ENCODE data around the gene TCF20. TPM values are rescaled to one million over a fixed set of nuclear protein-coding genes. Genes with fewer than 3 reads are reported as not detected.

TCF20 gene
- total and polyA plus RNA-seq, 9 donors, result 12.4 to 42.0 (median 34.0) TPM

DNA sequence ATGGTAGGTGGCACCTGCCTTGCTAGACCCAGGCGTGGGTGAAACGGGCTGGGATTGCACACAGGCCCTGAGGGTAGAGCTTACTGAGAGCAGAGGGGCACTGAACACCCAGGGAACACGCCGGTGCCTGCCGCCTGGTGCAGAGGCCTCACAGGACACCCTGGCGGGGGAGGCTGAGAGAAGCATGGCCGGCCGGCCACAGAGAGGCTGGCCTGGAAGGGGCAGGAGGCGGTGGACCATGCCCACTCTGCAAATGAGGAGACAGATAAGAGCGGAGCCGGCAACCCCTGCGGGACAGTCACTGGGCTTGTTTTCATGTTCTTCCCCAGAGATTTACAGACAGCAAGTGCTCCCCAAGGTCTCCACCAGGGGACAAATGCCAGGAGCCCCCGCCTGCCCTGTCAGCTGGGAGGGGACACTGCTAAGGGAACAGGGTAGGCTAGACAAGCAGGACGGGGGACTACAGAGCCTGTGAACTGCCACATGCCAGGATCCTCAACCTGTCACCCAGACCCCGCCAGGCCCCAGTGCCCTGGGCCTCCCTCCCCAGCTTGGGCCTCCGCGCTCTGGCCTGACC, 38.5 kb upstream of the TCF20 start:
- Histone ChIP-seq H3K27me3 (no peaks in the 10 kb centered on the region), H3K9me3 (no peaks in the 10 kb centered on the region), H3K4me1 (ENCODE audit: insufficient read depth) (no peaks in the 10 kb centered on the region), H3K4me3 (no peak overlapping the region), H3K36me3 (no peaks in the 10 kb centered on the region), H3K27ac (no peak overlapping the region)
- TF ChIP-seq EP300 (IDR thresholded peaks at IDR 0.05) (no peak), POLR2A (IDR thresholded peaks at IDR 0.05) (no peak)
- TF ChIP-seq, protein P1, sequence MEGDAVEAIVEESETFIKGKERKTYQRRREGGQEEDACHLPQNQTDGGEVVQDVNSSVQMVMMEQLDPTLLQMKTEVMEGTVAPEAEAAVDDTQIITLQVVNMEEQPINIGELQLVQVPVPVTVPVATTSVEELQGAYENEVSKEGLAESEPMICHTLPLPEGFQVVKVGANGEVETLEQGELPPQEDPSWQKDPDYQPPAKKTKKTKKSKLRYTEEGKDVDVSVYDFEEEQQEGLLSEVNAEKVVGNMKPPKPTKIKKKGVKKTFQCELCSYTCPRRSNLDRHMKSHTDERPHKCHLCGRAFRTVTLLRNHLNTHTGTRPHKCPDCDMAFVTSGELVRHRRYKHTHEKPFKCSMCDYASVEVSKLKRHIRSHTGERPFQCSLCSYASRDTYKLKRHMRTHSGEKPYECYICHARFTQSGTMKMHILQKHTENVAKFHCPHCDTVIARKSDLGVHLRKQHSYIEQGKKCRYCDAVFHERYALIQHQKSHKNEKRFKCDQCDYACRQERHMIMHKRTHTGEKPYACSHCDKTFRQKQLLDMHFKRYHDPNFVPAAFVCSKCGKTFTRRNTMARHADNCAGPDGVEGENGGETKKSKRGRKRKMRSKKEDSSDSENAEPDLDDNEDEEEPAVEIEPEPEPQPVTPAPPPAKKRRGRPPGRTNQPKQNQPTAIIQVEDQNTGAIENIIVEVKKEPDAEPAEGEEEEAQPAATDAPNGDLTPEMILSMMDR (IDR thresholded peaks at IDR 0.05), result no peak
- intact Hi-C loops (cut with DNase I), result no loop called here
- 86 to 89% (median 88%) methylated on average over 17 of the region's 17 CpGs for WGBS, 3 donors
- no peak for DNase-seq

DNA sequence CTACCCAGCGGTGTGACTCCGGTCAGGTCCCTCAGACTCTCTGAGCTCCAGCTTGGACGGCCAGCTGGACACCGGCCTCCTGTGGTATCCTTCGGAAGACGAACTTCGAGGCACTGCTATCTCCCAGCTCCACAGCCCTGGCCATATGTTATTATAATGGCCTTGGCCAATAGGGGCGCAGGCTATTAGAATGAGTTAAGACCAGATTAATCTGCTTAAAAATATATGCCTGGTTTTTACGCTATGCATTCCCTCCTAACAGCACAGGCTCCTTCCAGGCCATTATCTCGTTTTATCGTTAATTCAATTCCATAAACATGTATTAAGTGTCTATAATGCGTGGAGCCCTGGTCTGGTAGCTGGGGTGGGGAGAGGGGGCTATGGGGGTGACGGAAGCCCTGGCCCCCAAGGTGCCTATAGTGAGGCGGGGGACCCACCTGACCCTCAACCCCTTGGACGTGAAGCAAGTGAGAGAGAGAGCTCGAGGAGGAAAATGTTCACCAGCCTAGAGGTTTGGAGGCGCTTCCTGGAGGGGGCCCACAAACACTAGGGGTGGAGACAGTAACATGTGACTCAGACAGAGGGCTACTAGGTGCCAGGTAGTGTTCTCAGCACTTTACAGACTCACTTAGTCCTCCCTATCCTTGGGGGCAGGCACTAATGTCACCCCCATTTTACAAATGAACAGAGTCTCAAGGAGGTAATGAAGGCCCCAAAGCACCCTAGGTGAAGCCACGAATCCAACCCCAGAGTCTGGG, 37.5 kb upstream of the TCF20 start:
- H3K9me3 ChIP-seq, result no peaks in the 10 kb centered on the region
- no peaks in the 10 kb centered on the region for H3K27me3 ChIP-seq
- TF ChIP-seq, protein P1 (IDR thresholded peaks at IDR 0.05), result no peak
- TF ChIP-seq POLR2A (IDR thresholded peaks at IDR 0.05) (no peak), EP300 (IDR thresholded peaks at IDR 0.05) (no peak)
- no peak overlapping the region for H3K4me3 ChIP-seq
- 76 to 79% (median 76%) methylated on average over 18 of the region's 18 CpGs for WGBS, 3 donors
- intact Hi-C loops (cut with DNase I), result no loop called here
- no peak for DNase-seq
- H3K4me1 ChIP-seq (ENCODE audit: insufficient read depth), result no peaks in the 10 kb centered on the region
- no peak overlapping the region for H3K27ac ChIP-seq
- H3K36me3 ChIP-seq, result no peaks in the 10 kb centered on the region

DNA sequence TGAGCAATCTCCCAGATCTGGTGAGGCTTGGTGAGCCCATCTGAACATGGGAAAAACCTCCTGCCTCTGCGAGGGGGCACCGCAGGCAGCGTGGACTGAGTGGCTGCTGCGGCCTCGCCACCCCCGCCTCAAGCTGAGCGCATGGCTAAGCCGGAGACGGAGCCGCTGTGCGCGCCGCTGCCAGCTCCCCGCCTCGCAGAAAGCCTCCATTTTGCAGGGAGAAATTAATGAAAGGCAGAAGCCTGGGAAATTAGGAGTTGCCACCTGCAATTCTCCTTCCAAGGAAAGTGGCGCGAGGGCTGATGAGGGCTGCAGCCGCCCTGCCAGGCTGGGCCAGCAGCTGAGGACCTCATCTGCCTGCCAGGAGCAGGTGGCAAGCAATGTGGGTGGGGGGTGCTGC, 35.6 kb upstream of the TCF20 start:
- Histone ChIP-seq H3K36me3 (no peaks in the 10 kb centered on the region), H3K4me3 (no peak overlapping the region), H3K4me1 (ENCODE audit: insufficient read depth) (no peaks in the 10 kb centered on the region), H3K27ac (no peak overlapping the region), H3K9me3 (no peaks in the 10 kb centered on the region), H3K27me3 (no peaks in the 10 kb centered on the region)
- intact Hi-C loops (cut with DNase I), result no loop called here
- no peak for DNase-seq
- 78 to 83% (median 82%) methylated on average over 18 of the region's 18 CpGs for WGBS, 3 donors
- TF ChIP-seq, protein P1 (IDR thresholded peaks at IDR 0.05), result no peak
- TF ChIP-seq POLR2A (IDR thresholded peaks at IDR 0.05) (no peak), EP300 (IDR thresholded peaks at IDR 0.05) (no peak)

DNA sequence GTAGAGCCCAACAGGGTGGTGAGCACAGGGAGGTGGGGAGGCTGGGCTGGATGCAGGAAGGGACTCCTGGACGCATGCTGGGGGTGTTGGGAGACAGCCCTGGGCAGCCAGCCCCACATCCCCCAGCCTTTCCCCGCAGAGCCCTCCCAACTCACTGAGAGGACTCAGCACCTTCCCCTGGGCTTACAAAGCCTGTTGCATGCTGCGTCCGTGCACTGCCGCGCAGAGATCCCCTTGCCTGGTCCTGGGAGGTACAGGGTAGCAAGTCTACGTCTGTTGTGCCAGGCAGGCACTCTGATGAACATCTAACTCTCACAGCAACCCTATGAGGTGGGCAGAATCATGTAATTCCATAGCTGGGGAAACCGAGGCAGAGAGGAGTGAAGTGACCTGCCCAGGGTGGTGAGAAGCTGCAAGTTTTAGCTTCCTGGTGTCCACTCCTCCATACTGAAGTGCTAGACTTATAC, 33.9 kb upstream of the TCF20 start:
- H3K9me3 ChIP-seq, result no peaks in the 10 kb centered on the region
- no peaks in the 10 kb centered on the region for H3K27me3 ChIP-seq
- 38 to 46% (median 42%) methylated on average over 8 of the region's 8 CpGs for WGBS, 3 donors
- TF ChIP-seq POLR2A (IDR thresholded peaks at IDR 0.05) (no peak), EP300 (IDR thresholded peaks at IDR 0.05) (no peak)
- TF ChIP-seq, protein P1 (IDR thresholded peaks at IDR 0.05), result no peak
- no peak overlapping the region for H3K4me3 ChIP-seq
- H3K4me1 ChIP-seq (ENCODE audit: insufficient read depth), result peaks cover 2% of the 10 kb centered on the region
- H3K27ac ChIP-seq, result no peak overlapping the region
- no peak for DNase-seq
- intact Hi-C loops (cut with DNase I), result no loop called here
- no peaks in the 10 kb centered on the region for H3K36me3 ChIP-seq
